ENCODE data around the gene DMD. TPM values are rescaled to one million over a fixed set of nuclear protein-coding genes. Genes with fewer than 3 reads are reported as not detected.

Gene DMD
- total and polyA plus RNA-seq, 2 of the 8 experiments (the other 6 are each of a cell fraction or from before 2014, with no cell fraction given) = 4.8 to 7.4 TPM

- TF ChIP-seq RXRA (IDR thresholded peaks at IDR 0.05; ENCODE audit: insufficient read depth, low read depth, low read length) (no peak), YY1 (IDR thresholded peaks at IDR 0.05; ENCODE audit: low read depth, low read length) (no peak), JUN (IDR thresholded peaks at IDR 0.05; ENCODE audit: low read depth, low read length) (no peak), RBBP5 (IDR thresholded peaks at IDR 0.05; ENCODE audit: borderline replicate concordance, low read depth, low read length) (no peak), TAF7 (optimal IDR thresholded peaks at IDR 0.05; ENCODE audit: borderline replicate concordance, low read depth, low read length) (no peak), NANOG (IDR thresholded peaks at IDR 0.05; ENCODE audit: insufficient read depth, low read depth, low read length, poor library complexity, severe bottlenecking) (no peak), SIRT6 (IDR thresholded peaks at IDR 0.05; ENCODE audit: low read length) (no peak), SIN3A (conservative IDR thresholded peaks at IDR 0.05 in 1 of 2, IDR thresholded peaks at IDR 0.05 in 1 of 2; ENCODE audit: low read depth in 1 of 2, low read length in 2 of 2) (no peak), BRCA1 (IDR thresholded peaks at IDR 0.05; ENCODE audit: low read depth, low read length) (no peak)
Observed at GRCh38 chrX:33041141-33041540, 170.2 kb downstream of the DMD start (continued).

Measured in H1 (cell line).